Neural cell (in vitro differentiated cells): ENCODE measurements around the gene LOXHD1. TPM values are rescaled to one million over a fixed set of nuclear protein-coding genes. Genes with fewer than 3 reads are reported as not detected.

ENCODE experiments used
- H2AFZ ChIP-seq: fragments of 200-600, 300-800 bp; sonication (generic), shearing (Covaris generic); 2 replicates; pipeline ENCODE4 v1.6.0; 2014; ENCODE audit warnings: low read depth, mild to moderate bottlenecking, antibody characterized with exemption, low read length, moderate library complexity
- H3F3A ChIP-seq: fragments of 200-600 bp; shearing (Covaris generic); 2 replicates; pipeline ENCODE4 v1.6.1; 2016; ENCODE audit warnings: mild to moderate bottlenecking, moderate library complexity, mixed read lengths, antibody characterized with exemption, low read length; ENCODE audit not compliant: insufficient read depth, poor library complexity, severe bottlenecking
- H3K27ac ChIP-seq: fragments of 200-600, 300-800 bp; sonication (generic), shearing (Covaris generic); 2 replicates; pipeline ENCODE4 v1.5.1; 2014; ENCODE audit warnings: mild to moderate bottlenecking, low read length, moderate library complexity
- H3K27me3 ChIP-seq: fragments of 300-800, 200-600 bp; sonication (generic), shearing (Covaris generic); 2 replicates; pipeline ENCODE4 v1.6.0; 2014; ENCODE audit warnings: mild to moderate bottlenecking, low read depth, low read length, moderate library complexity; ENCODE audit not compliant: insufficient read depth
- H3K36me3 ChIP-seq: fragments of 300-800, 200-600 bp; sonication (generic), shearing (Covaris generic); 2 replicates; pipeline ENCODE4 v1.5.1; 2014; ENCODE audit warnings: mild to moderate bottlenecking, antibody characterized with exemption, low read length, moderate library complexity; ENCODE audit not compliant: insufficient read depth
- H3K4me2 ChIP-seq: fragments of 300-800, 200-600 bp; sonication (generic), shearing (Covaris generic); 2 replicates; pipeline ENCODE4 v1.6.0; 2014; ENCODE audit warnings: mild to moderate bottlenecking, low read length
- H3K4me3 ChIP-seq: fragments of 300-800, 200-600 bp; sonication (generic), shearing (Covaris generic); 2 replicates; pipeline ENCODE4 v1.5.1; 2014; ENCODE audit warnings: mild to moderate bottlenecking, low read length, moderate library complexity
- H3K79me2 ChIP-seq: fragments of 200-600 bp; shearing (Covaris generic); replicated peaks from 2 replicates; pipeline ENCODE4 v1.6.0; 2014; ENCODE audit warnings: mild to moderate bottlenecking, low read length, moderate library complexity; ENCODE audit not compliant: insufficient read depth
- H3K9ac ChIP-seq: fragments of 300-800, 200-600 bp; sonication (generic), shearing (Covaris generic); 2 replicates; pipeline ENCODE4 v1.6.1; 2016; ENCODE audit warnings: mild to moderate bottlenecking, low read length, mixed read lengths
- H3K9me2 ChIP-seq: fragments of 200-600 bp; shearing (Covaris generic); 2 replicates; pipeline ENCODE4 v1.6.1; 2016; ENCODE audit warnings: mild to moderate bottlenecking, low read length, mixed read lengths; ENCODE audit not compliant: insufficient read depth
- H3K9me3 ChIP-seq: fragments of 200-600, 300-800 bp; sonication (generic), shearing (Covaris generic); 2 replicates; pipeline ENCODE4 v1.6.1; 2016; ENCODE audit warnings: mild to moderate bottlenecking, mixed run types, low read length, moderate library complexity, mixed read lengths
- H4K20me1 ChIP-seq: fragments of 200-600 bp; shearing (Covaris generic); 2 replicates; pipeline ENCODE4 v1.6.1; 2016; ENCODE audit warnings: mild to moderate bottlenecking, mixed run types; ENCODE audit not compliant: insufficient read depth
- EP300 ChIP-seq: fragments of 450-650 bp; conservative IDR thresholded peaks from 2 replicates; pipeline ENCODE4 v1.6.1; 2014; ENCODE audit warnings: antibody characterized with exemption, mild to moderate bottlenecking, moderate library complexity; ENCODE audit not compliant: poor library complexity, severe bottlenecking
- EZH2 ChIP-seq: fragments of 200-600, 300-800 bp; shearing (Covaris generic), sonication (generic); IDR thresholded peaks from 2 replicates; pipeline ENCODE4 v1.6.1; 2014; ENCODE audit warnings: antibody characterized with exemption, low read length, borderline replicate concordance, mild to moderate bottlenecking; ENCODE audit not compliant: insufficient read depth, poor library complexity, severe bottlenecking
- MXI1 ChIP-seq: fragments of 450-650 bp; conservative IDR thresholded peaks from 2 replicates; pipeline ENCODE4 v1.6.1; 2014; ENCODE audit warnings: antibody characterized with exemption, mild to moderate bottlenecking; ENCODE audit not compliant: poor library complexity, severe bottlenecking
- POLR2AphosphoS5 ChIP-seq: IDR thresholded peaks from 2 replicates; pipeline ENCODE4 v1.6.1; 2012
- RAD21 ChIP-seq: fragments of 450-650 bp; conservative IDR thresholded peaks from 2 replicates; pipeline ENCODE4 v1.6.1; 2014; ENCODE audit warnings: antibody characterized with exemption, mild to moderate bottlenecking, moderate library complexity
- SMC3 ChIP-seq: fragments of 450-650 bp; conservative IDR thresholded peaks from 2 replicates; pipeline ENCODE4 v1.6.1; 2014; ENCODE audit warnings: antibody characterized with exemption, mild to moderate bottlenecking, moderate library complexity; ENCODE audit not compliant: poor library complexity
- TAF1 ChIP-seq: IDR thresholded peaks from 2 replicates; pipeline ENCODE4 v1.6.1; 2012; ENCODE audit warnings: low read depth
- polyA plus RNA-seq: library from polyadenylated mRNA; depleted of rRNA; stranded (reverse); fragments of >200 nt; gene quantifications from 2 replicates; pipeline ENCODE4 v1.2.3, GENCODE V29; 2014
- TF ChIP-seq, protein P1 (sequence below): fragments of 450-650 bp; IDR thresholded peaks from 2 replicates; pipeline ENCODE4 v1.5.1; 2014; ENCODE audit warnings: antibody characterized with exemption, mild to moderate bottlenecking, moderate library complexity; ENCODE audit not compliant: poor library complexity, severe bottlenecking
- TF ChIP-seq, protein P2 (sequence below): IDR thresholded peaks from 2 replicates; pipeline ENCODE4 v1.6.1; 2012; ENCODE audit warnings: borderline replicate concordance

LOXHD1 gene
- polyA plus RNA-seq, 1 donor from 2014 or later = not detected

GRCh38 chr18:46704189-46704588, 47.2 kb upstream of the LOXHD1 start:
- TF ChIP-seq, protein P1, sequence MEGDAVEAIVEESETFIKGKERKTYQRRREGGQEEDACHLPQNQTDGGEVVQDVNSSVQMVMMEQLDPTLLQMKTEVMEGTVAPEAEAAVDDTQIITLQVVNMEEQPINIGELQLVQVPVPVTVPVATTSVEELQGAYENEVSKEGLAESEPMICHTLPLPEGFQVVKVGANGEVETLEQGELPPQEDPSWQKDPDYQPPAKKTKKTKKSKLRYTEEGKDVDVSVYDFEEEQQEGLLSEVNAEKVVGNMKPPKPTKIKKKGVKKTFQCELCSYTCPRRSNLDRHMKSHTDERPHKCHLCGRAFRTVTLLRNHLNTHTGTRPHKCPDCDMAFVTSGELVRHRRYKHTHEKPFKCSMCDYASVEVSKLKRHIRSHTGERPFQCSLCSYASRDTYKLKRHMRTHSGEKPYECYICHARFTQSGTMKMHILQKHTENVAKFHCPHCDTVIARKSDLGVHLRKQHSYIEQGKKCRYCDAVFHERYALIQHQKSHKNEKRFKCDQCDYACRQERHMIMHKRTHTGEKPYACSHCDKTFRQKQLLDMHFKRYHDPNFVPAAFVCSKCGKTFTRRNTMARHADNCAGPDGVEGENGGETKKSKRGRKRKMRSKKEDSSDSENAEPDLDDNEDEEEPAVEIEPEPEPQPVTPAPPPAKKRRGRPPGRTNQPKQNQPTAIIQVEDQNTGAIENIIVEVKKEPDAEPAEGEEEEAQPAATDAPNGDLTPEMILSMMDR = no peak
- no peak for TF ChIP-seq SMC3
- no peak for TF ChIP-seq MXI1
- TF ChIP-seq, protein P2, sequence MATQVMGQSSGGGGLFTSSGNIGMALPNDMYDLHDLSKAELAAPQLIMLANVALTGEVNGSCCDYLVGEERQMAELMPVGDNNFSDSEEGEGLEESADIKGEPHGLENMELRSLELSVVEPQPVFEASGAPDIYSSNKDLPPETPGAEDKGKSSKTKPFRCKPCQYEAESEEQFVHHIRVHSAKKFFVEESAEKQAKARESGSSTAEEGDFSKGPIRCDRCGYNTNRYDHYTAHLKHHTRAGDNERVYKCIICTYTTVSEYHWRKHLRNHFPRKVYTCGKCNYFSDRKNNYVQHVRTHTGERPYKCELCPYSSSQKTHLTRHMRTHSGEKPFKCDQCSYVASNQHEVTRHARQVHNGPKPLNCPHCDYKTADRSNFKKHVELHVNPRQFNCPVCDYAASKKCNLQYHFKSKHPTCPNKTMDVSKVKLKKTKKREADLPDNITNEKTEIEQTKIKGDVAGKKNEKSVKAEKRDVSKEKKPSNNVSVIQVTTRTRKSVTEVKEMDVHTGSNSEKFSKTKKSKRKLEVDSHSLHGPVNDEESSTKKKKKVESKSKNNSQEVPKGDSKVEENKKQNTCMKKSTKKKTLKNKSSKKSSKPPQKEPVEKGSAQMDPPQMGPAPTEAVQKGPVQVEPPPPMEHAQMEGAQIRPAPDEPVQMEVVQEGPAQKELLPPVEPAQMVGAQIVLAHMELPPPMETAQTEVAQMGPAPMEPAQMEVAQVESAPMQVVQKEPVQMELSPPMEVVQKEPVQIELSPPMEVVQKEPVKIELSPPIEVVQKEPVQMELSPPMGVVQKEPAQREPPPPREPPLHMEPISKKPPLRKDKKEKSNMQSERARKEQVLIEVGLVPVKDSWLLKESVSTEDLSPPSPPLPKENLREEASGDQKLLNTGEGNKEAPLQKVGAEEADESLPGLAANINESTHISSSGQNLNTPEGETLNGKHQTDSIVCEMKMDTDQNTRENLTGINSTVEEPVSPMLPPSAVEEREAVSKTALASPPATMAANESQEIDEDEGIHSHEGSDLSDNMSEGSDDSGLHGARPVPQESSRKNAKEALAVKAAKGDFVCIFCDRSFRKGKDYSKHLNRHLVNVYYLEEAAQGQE = no peak
- TF ChIP-seq POLR2AphosphoS5 = no peak
- TF ChIP-seq RAD21 = no peak
- no peak for TF ChIP-seq TAF1
- TF ChIP-seq EP300 = no peak
- TF ChIP-seq EZH2 = no peak
- Histone ChIP-seq H4K20me1 (no peaks in the 10 kb centered on the region), H3K9me2 (no peaks in the 10 kb centered on the region), H3K9me3 (no peaks in the 10 kb centered on the region), H3K4me3 (no peak overlapping the region), H3K27ac (no peak overlapping the region), H3K4me2 (no peak overlapping the region), H3F3A (no peaks in the 10 kb centered on the region), H2AFZ (no peak overlapping the region), H3K79me2 (no peaks in the 10 kb centered on the region), H3K27me3 (no peaks in the 10 kb centered on the region), H3K36me3 (no peaks in the 10 kb centered on the region), H3K9ac (no peak overlapping the region)

GRCh38 chr18:46702471-46702870, 45.5 kb upstream of the LOXHD1 start:
- H3K79me2 ChIP-seq = no peaks in the 10 kb centered on the region
- H3K9ac ChIP-seq = no peak overlapping the region
- H3F3A ChIP-seq = no peaks in the 10 kb centered on the region
- no peak overlapping the region for H3K4me2 ChIP-seq
- no peak for TF ChIP-seq POLR2AphosphoS5
- TF ChIP-seq SMC3 = no peak
- TF ChIP-seq TAF1 = no peak
- TF ChIP-seq RAD21 = no peak
- no peak for TF ChIP-seq EZH2
- no peak for TF ChIP-seq MXI1
- TF ChIP-seq, protein P1 = no peak
- no peak for TF ChIP-seq EP300
- TF ChIP-seq, protein P2 = no peak
- H3K9me2 ChIP-seq = no peaks in the 10 kb centered on the region
- no peak overlapping the region for H2AFZ ChIP-seq
- H4K20me1 ChIP-seq = no peaks in the 10 kb centered on the region
- H3K36me3 ChIP-seq = no peaks in the 10 kb centered on the region
- no peak overlapping the region for H3K27ac ChIP-seq
- H3K9me3 ChIP-seq = no peaks in the 10 kb centered on the region
- no peak overlapping the region for H3K4me3 ChIP-seq
- H3K27me3 ChIP-seq = no peaks in the 10 kb centered on the region
